ENCODE measurements around the gene TEX44.
"Not testable (repeated sequence)": the region's sequence is repeated elsewhere in the genome, so short reads cannot be mapped to it uniquely, and the experiment has no call there.

TEX44 gene

GRCh38 chr2:231565887-231566594, 26.6 kb upstream of the TEX44 start:
- DNase-seq (ENCODE audit: low read depth in 2 of 2) = no peak
- no peak for TF ChIP-seq CTCF (IDR thresholded peaks at IDR 0.05; ENCODE audit: low read depth, low read length)
- no peak overlapping the region for H3K4me3 ChIP-seq (replicated peaks in 1 of 2; ENCODE audit: low read depth in 2 of 2, low read length in 2 of 2)

- TF ChIP-seq CTCF (IDR thresholded peaks at IDR 0.05; ENCODE audit: low read depth, low read length) = no peak
- no peak for DNase-seq (ENCODE audit: low read depth in 2 of 2)
- no peak overlapping the region for H3K4me3 ChIP-seq (replicated peaks in 1 of 2; ENCODE audit: low read depth in 2 of 2, low read length in 2 of 2)
Measured at GRCh38 chr2:231567159-231567558, 25.5 kb upstream of the TEX44 start.

GRCh38 chr2:231568098-231568784, 24.4 kb upstream of the TEX44 start:
- TF ChIP-seq CTCF (IDR thresholded peaks at IDR 0.05; ENCODE audit: low read depth, low read length) = no peak
- H3K4me3 ChIP-seq (replicated peaks in 1 of 2; ENCODE audit: low read depth in 2 of 2, low read length in 2 of 2) = no peak overlapping the region
- DNase-seq (ENCODE audit: low read depth in 2 of 2) = no peak

GRCh38 chr2:231568785-231569435, 23.8 kb upstream of the TEX44 start:
- DNase-seq (ENCODE audit: low read depth in 2 of 2) = no peak
- TF ChIP-seq CTCF (IDR thresholded peaks at IDR 0.05; ENCODE audit: low read depth, low read length) = no peak
- H3K4me3 ChIP-seq (replicated peaks in 1 of 2; ENCODE audit: low read depth in 2 of 2, low read length in 2 of 2) = no peak overlapping the region

- not testable (repeated sequence) for DNase-seq (ENCODE audit: low read depth in 2 of 2); H3K4me3 ChIP-seq (replicated peaks in 1 of 2; ENCODE audit: low read depth in 2 of 2, low read length in 2 of 2)
Measured at GRCh38 chr2:231570915-231571314, 21.7 kb upstream of the TEX44 start.

- DNase-seq (ENCODE audit: low read depth in 2 of 2) = no peak
- no peak overlapping the region for H3K4me3 ChIP-seq (replicated peaks in 1 of 2; ENCODE audit: low read depth in 2 of 2, low read length in 2 of 2)
- no peak for TF ChIP-seq CTCF (IDR thresholded peaks at IDR 0.05; ENCODE audit: low read depth, low read length)
Measured at GRCh38 chr2:231571661-231572191, 20.9 kb upstream of the TEX44 start.

- H3K4me3 ChIP-seq (replicated peaks in 1 of 2; ENCODE audit: low read depth in 2 of 2, low read length in 2 of 2) = no peak overlapping the region
- no peak for DNase-seq (ENCODE audit: low read depth in 2 of 2)
- no peak for TF ChIP-seq CTCF (IDR thresholded peaks at IDR 0.05; ENCODE audit: low read depth, low read length)
Measured at GRCh38 chr2:231573096-231573495, 19.6 kb upstream of the TEX44 start.
